ENCODE measurements around the gene KDM4C. TPM values are rescaled to one million over a fixed set of nuclear protein-coding genes. Genes with fewer than 3 reads are reported as not detected.

Gene KDM4C
- total and polyA plus RNA-seq, 2 of the 8 experiments (the other 6 are each of a cell fraction or from before 2014, with no cell fraction given) = 13.0 to 26.1 TPM

DNA sequence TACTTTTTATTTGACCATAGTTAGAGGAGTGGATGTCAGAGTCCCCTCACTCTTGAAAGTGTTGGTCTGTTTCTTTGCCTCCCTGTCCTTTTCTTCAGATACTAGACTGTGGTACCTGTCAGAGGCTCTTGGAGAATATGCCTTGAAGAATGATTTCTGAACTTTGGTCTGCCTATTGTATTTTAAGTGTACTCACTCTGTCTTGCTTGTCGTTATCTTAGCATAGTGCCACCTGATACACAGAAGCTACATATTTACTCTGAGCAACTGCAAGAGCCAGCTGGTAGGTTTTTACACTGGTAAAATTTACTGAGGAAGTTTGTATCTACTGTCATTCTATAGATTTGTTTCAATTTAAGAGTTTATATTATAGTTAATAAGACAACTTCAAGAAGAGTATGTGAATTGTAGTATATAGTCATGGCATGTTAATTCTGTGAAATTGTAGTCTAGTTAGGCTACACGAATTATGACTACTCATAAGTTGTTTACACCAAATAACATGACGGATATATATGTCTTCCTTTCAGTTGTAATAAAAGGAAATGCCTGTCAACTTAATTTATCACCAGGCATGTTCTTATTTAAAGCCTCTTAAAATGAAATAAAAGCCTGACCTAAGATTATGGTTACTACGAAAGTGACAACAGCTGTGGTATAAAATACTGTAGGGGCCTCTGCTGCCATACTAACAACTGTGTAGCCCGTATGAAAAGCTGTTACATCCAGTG lies 201.7 kb downstream of the KDM4C start:
- Histone ChIP-seq H3K79me2 (ENCODE audit: control insufficient read depth in 1 of 2, insufficient read depth in 2 of 2, low read length in 2 of 2) (0 out of 4 replicates have a peak, but pooled peaks cover 0 to 2% of the 10 kb centered on the region in 2 experiments), H3K14ac (ENCODE audit: insufficient read length) (no peak overlapping the region), H2BK12ac (ENCODE audit: low read depth, low read length) (no peak overlapping the region), H3K27ac (ENCODE audit: low read depth, low read length) (no peak overlapping the region), H4K20me1 (replicated peaks in 1 of 2; ENCODE audit: control insufficient read depth in 1 of 2, insufficient read depth in 2 of 2, low read length in 2 of 2) (no peaks in the 10 kb centered on the region), H3K79me1 (ENCODE audit: low read depth, low read length) (no peaks in the 10 kb centered on the region), H2BK120ac (replicated peaks; ENCODE audit: low read depth, low read length) (no peak overlapping the region), H3K56ac (replicated peaks; ENCODE audit: insufficient read length, low read depth, low read length) (no peak overlapping the region), H3K9ac (replicated peaks in 1 of 4; ENCODE audit: extremely low read depth in 1 of 4, low read depth in 3 of 4, low read length in 3 of 4) (no peak overlapping the region), H4K91ac (replicated peaks; ENCODE audit: insufficient read length, low read length) (no peak overlapping the region), H3K4me1 (replicated peaks in 1 of 4; ENCODE audit: control insufficient read depth in 3 of 4, insufficient read depth in 4 of 4, low read length in 3 of 4) (peaks cover 0 to 7% (median 1%) of the 10 kb centered on the region in 4 experiments; a peak in 4 of 7 replicates), H3K23me2 (ENCODE audit: low read depth, low read length) (no peaks in the 10 kb centered on the region), H3K4me3 (ENCODE audit: extremely low read depth in 1 of 4, insufficient read depth in 2 of 4, low read depth in 3 of 4, low read length in 4 of 4) (no peak overlapping the region), H3K4me2 (ENCODE audit: insufficient read depth in 1 of 2, low read depth in 2 of 2, low read length in 2 of 2) (no peak overlapping the region), H3K4ac (replicated peaks; ENCODE audit: insufficient read length, low read depth, low read length) (no peak overlapping the region), H2BK20ac (ENCODE audit: low read length) (no peak overlapping the region), H3K27me3 (replicated peaks in 1 of 4; ENCODE audit: control insufficient read depth in 3 of 4, extremely low read depth in 1 of 4, insufficient read depth in 3 of 4, low read length in 3 of 4) (no peaks in the 10 kb centered on the region), H2AK5ac (ENCODE audit: low read depth, low read length) (no peak overlapping the region), H3K18ac (ENCODE audit: extremely low read depth, low read length) (no peak overlapping the region), H3K23ac (ENCODE audit: insufficient read length) (no peak overlapping the region), H3K36me3 (ENCODE audit: control insufficient read depth in 2 of 4, insufficient read depth in 4 of 4, low read length in 3 of 4) (no peaks in the 10 kb centered on the region), H4K5ac (ENCODE audit: insufficient read length, low read depth, low read length) (no peak overlapping the region), H2AFZ (ENCODE audit: low read length) (no peak overlapping the region), H2BK5ac (ENCODE audit: low read depth, low read length) (no peak overlapping the region), H4K8ac (ENCODE audit: extremely low read depth, insufficient read depth, low read length) (no peak overlapping the region), H3K9me3 (ENCODE audit: insufficient read depth in 2 of 2, low read depth in 1 of 2, low read length in 1 of 2) (no peaks in the 10 kb centered on the region), H2BK15ac (ENCODE audit: low read length) (no peak overlapping the region)
- no peak for DNase-seq (ENCODE audit: low read depth in 1 of 2, low spot score in 2 of 2)
- FAIRE-seq = no peak
- ChIA-PET POLR2A (ENCODE audit: partially characterized antibody) (interaction anchor here (1.4 kb wide), 1 partner anchor 547 kb away, joined by 5 read pairs; the partner anchor contains the start of gene UHRF2), CTCF (ENCODE audit: partially characterized antibody) (interaction anchor here (0.6 to 1.3 kb wide), 4 partner anchors 11 to 608 kb away, joined by 3 to 4 read pairs (median 3); no protein-coding TSS in a partner anchor)
- 91% methylated on average over 5 of the region's 5 CpGs; no CpG with 5 or more reads in 1 of the 2 experiments for WGBS, 2 experiments (ENCODE audit: extremely low coverage in 1 of 2, insufficient coverage in 1 of 2, insufficient read length in 1 of 2, insufficient replicate concordance in 2 of 2, low coverage in 1 of 2, low lambda C conversion rate in 2 of 2, missing lambda C conversion rate in 1 of 2)
- no peak for TF ChIP-seq ZNF274 (IDR thresholded peaks at IDR 0.05; ENCODE audit: borderline replicate concordance, extremely low read depth, low read length)
- no peak for TF ChIP-seq NRF1 (IDR thresholded peaks at IDR 0.05; ENCODE audit: low read depth, low read length)
- TF ChIP-seq EP300 (IDR thresholded peaks at IDR 0.05; ENCODE audit: borderline replicate concordance in 1 of 2, low read depth in 2 of 2, low read length in 2 of 2) = no peak
- TF ChIP-seq PHF8 (conservative IDR thresholded peaks at IDR 0.05; ENCODE audit: low read depth, low read length) = no peak
- no peak for TF ChIP-seq RFX5 (IDR thresholded peaks at IDR 0.05; ENCODE audit: borderline replicate concordance, low read depth, low read length)
- TF ChIP-seq SRF (IDR thresholded peaks at IDR 0.05; ENCODE audit: low read depth, low read length) = no peak
- no peak for TF ChIP-seq CBX5 (IDR thresholded peaks at IDR 0.05; ENCODE audit: low read depth, low read length)
- no peak for TF ChIP-seq NANOG (IDR thresholded peaks at IDR 0.05; ENCODE audit: insufficient read depth, low read depth, low read length, poor library complexity, severe bottlenecking)
- TF ChIP-seq FOSL1 (IDR thresholded peaks at IDR 0.05; ENCODE audit: insufficient read depth, low read depth, low read length) = no peak
- no peak for TF ChIP-seq SP2 (IDR thresholded peaks at IDR 0.05; ENCODE audit: low read length)
- TF ChIP-seq BRCA1 (IDR thresholded peaks at IDR 0.05; ENCODE audit: low read depth, low read length) = no peak
- no peak for TF ChIP-seq GABPA (IDR thresholded peaks at IDR 0.05; ENCODE audit: borderline replicate concordance, insufficient read depth, low read length)
- no peak for TF ChIP-seq TCF12 (IDR thresholded peaks at IDR 0.05; ENCODE audit: low read depth, low read length)

Measured in H1 (cell line).